ENCODE measurements around the gene PRKCA.

Gene PRKCA

DNA sequence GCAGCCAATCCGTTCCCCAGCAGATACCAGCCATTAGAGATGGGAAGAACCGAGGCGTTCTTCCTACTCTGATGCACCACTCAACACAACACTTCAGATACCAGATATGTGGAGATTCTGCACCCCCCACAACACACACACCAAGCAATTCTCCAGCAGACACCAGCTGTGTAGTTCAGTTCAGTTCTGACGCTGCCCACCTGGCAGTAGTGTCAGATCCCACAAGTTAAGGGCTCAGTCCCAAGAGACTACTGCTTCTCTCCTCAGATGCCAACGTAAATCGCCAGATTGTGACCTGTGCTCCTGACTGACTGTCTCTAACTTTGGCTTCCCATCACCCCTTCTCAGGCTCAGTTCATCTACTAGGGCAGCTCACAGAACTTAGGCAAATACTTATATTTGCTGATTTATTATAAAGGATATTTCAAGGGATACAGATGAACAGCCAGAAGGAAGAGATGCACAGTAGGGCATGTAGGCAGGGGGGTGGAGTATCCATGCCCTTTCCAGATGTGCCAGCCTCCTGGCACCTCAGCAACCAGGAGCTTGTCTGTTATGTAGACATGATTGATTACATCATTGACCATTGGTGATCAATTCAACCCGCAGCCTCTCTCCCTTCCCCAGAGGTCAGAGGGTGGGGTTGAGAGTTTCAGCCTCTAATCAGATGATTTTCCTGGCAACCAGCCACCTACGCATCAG lies 110.6 kb downstream of the PRKCA start:
- Histone ChIP-seq H3K27ac (ENCODE audit: low read depth, low read length) (no peak overlapping the region), H3K4ac (ENCODE audit: low read depth, low read length) (no peak overlapping the region), H2BK5ac (ENCODE audit: low read depth, low read length, poor library complexity) (no peak overlapping the region), H3K79me1 (ENCODE audit: low read length) (no peaks in the 10 kb centered on the region), H4K8ac (ENCODE audit: low read depth, low read length) (no peak overlapping the region), H4K91ac (ENCODE audit: low read depth, low read length) (no peak overlapping the region), H3K27me3 (ENCODE audit: insufficient read depth, low read length) (no peaks in the 10 kb centered on the region), H2AFZ (ENCODE audit: insufficient read depth, low read length, poor library complexity) (no peak overlapping the region), H2BK120ac (ENCODE audit: insufficient read depth, low read length, poor library complexity) (no peak overlapping the region), H3K14ac (ENCODE audit: low read length) (no peak overlapping the region), H3K4me2 (ENCODE audit: low read length) (no peak overlapping the region), H2BK12ac (ENCODE audit: low read length) (no peak overlapping the region), H2AK5ac (ENCODE audit: low read length) (no peak overlapping the region), H3K9me3 (ENCODE audit: insufficient read depth, low read depth, low read length) (peaks cover 1% of the 10 kb centered on the region), H3K9ac (ENCODE audit: low read length) (no peak overlapping the region), H3K4me3 (ENCODE audit: low read depth, low read length) (no peak overlapping the region), H4K12ac (ENCODE audit: low read depth, low read length) (no peak overlapping the region), H3K23ac (ENCODE audit: low read length) (no peak overlapping the region), H3K79me2 (ENCODE audit: control insufficient read depth, insufficient read depth, low read length, poor library complexity) (no peaks in the 10 kb centered on the region), H3K4me1 (ENCODE audit: control insufficient read depth in 1 of 2, insufficient read depth in 2 of 2, low read length in 2 of 2) (peaks cover 2 to 3% of the 10 kb centered on the region in 2 experiments), H3K18ac (ENCODE audit: low read length) (no peak overlapping the region), H3K36me3 (ENCODE audit: control insufficient read depth in 1 of 2, insufficient read depth in 2 of 2, low read length in 2 of 2) (no peaks in the 10 kb centered on the region)
- no CpG with 5 or more reads among the region's 8 CpGs for WGBS (ENCODE audit: extremely low coverage, insufficient coverage, insufficient read length)
- no peak for DNase-seq

- no peak overlapping the region for H3K4ac ChIP-seq (ENCODE audit: low read depth, low read length)
- H3K14ac ChIP-seq (ENCODE audit: low read length), result no peak overlapping the region
- H3K18ac ChIP-seq (ENCODE audit: low read length), result no peak overlapping the region
- H3K79me1 ChIP-seq (ENCODE audit: low read length), result no peaks in the 10 kb centered on the region
- no peak overlapping the region for H2AK5ac ChIP-seq (ENCODE audit: low read length)
- no peak overlapping the region for H4K12ac ChIP-seq (ENCODE audit: low read depth, low read length)
- H3K23ac ChIP-seq (ENCODE audit: low read length), result no peak overlapping the region
- no peak overlapping the region for H3K27ac ChIP-seq (ENCODE audit: low read depth, low read length)
- H3K79me2 ChIP-seq (ENCODE audit: control insufficient read depth, insufficient read depth, low read length, poor library complexity), result no peaks in the 10 kb centered on the region
- no peak overlapping the region for H3K4me2 ChIP-seq (ENCODE audit: low read length)
- H2AFZ ChIP-seq (ENCODE audit: insufficient read depth, low read length, poor library complexity), result no peak overlapping the region
- peaks cover 2 to 3% of the 10 kb centered on the region in 2 experiments for H3K4me1 ChIP-seq (ENCODE audit: control insufficient read depth in 1 of 2, insufficient read depth in 2 of 2, low read length in 2 of 2)
- no peak for DNase-seq
- peaks cover 1% of the 10 kb centered on the region for H3K9me3 ChIP-seq (ENCODE audit: insufficient read depth, low read depth, low read length)
- H4K91ac ChIP-seq (ENCODE audit: low read depth, low read length), result no peak overlapping the region
- no peak overlapping the region for H2BK12ac ChIP-seq (ENCODE audit: low read length)
- WGBS (ENCODE audit: extremely low coverage, insufficient coverage, insufficient read length), result no CpG with 5 or more reads among the region's 13 CpGs
- no peaks in the 10 kb centered on the region for H3K27me3 ChIP-seq (ENCODE audit: insufficient read depth, low read length)
- no peak overlapping the region for H2BK5ac ChIP-seq (ENCODE audit: low read depth, low read length, poor library complexity)
- H3K4me3 ChIP-seq (ENCODE audit: low read depth, low read length), result no peak overlapping the region
- no peaks in the 10 kb centered on the region for H3K36me3 ChIP-seq (ENCODE audit: control insufficient read depth in 1 of 2, insufficient read depth in 2 of 2, low read length in 2 of 2)
- H3K9ac ChIP-seq (ENCODE audit: low read length), result no peak overlapping the region
- no peak overlapping the region for H4K8ac ChIP-seq (ENCODE audit: low read depth, low read length)
- H2BK120ac ChIP-seq (ENCODE audit: insufficient read depth, low read length, poor library complexity), result no peak overlapping the region
These were observed 111.4 kb downstream of the PRKCA start for GRCh38 chr17:66413559-66414520.

DNA sequence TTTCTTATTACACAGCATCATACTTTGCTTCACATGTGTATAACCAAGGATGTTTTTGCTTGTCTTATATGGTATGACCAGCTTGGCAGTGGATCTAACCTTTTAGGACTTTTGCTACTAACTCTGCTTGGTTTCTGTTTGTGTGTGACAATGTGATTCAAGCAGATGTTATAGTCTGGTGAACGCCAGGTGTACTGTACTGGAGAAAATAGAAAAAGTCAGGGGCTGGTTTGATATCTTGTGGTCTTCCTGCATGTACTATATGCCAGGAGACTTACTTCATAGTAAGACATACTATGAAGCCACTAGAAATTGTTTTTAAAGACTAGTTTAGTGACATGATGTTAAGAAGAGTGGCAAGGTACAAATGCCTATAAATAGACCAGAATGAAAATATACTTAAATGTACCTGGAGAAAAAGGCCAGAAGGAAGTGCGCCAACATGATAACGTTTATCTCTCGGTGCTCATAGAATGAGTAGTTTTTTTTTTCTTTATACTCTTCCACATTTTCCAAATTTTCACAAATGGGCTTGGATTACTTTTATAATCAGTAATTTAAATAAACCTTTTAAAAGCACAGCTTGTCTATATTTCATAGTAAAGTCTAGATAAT lies 112.3 kb downstream of the PRKCA start:
- H3K18ac ChIP-seq (ENCODE audit: low read length), result no peak overlapping the region
- no peak overlapping the region for H3K27ac ChIP-seq (ENCODE audit: low read depth, low read length)
- H3K27me3 ChIP-seq (ENCODE audit: insufficient read depth, low read length), result no peaks in the 10 kb centered on the region
- no peaks in the 10 kb centered on the region for H3K79me1 ChIP-seq (ENCODE audit: low read length)
- no peaks in the 10 kb centered on the region for H3K79me2 ChIP-seq (ENCODE audit: control insufficient read depth, insufficient read depth, low read length, poor library complexity)
- no peak overlapping the region for H4K12ac ChIP-seq (ENCODE audit: low read depth, low read length)
- H2AFZ ChIP-seq (ENCODE audit: insufficient read depth, low read length, poor library complexity), result no peak overlapping the region
- H2BK12ac ChIP-seq (ENCODE audit: low read length), result no peak overlapping the region
- H2BK5ac ChIP-seq (ENCODE audit: low read depth, low read length, poor library complexity), result no peak overlapping the region
- H3K9me3 ChIP-seq (ENCODE audit: insufficient read depth, low read depth, low read length), result peaks cover 1% of the 10 kb centered on the region
- no peaks in the 10 kb centered on the region for H3K36me3 ChIP-seq (ENCODE audit: control insufficient read depth in 1 of 2, insufficient read depth in 2 of 2, low read length in 2 of 2)
- no peak overlapping the region for H3K23ac ChIP-seq (ENCODE audit: low read length)
- peaks cover 2 to 3% of the 10 kb centered on the region in 2 experiments for H3K4me1 ChIP-seq (ENCODE audit: control insufficient read depth in 1 of 2, insufficient read depth in 2 of 2, low read length in 2 of 2)
- H3K14ac ChIP-seq (ENCODE audit: low read length), result no peak overlapping the region
- H2BK120ac ChIP-seq (ENCODE audit: insufficient read depth, low read length, poor library complexity), result no peak overlapping the region
- no peak overlapping the region for H3K4me2 ChIP-seq (ENCODE audit: low read length)
- no peak overlapping the region for H4K91ac ChIP-seq (ENCODE audit: low read depth, low read length)
- no CpG with 5 or more reads among the region's 4 CpGs for WGBS (ENCODE audit: extremely low coverage, insufficient coverage, insufficient read length)
- no peak for DNase-seq
- H3K4me3 ChIP-seq (ENCODE audit: low read depth, low read length), result no peak overlapping the region
- H3K9ac ChIP-seq (ENCODE audit: low read length), result no peak overlapping the region
- no peak overlapping the region for H4K8ac ChIP-seq (ENCODE audit: low read depth, low read length)
- H2AK5ac ChIP-seq (ENCODE audit: low read length), result no peak overlapping the region
- H3K4ac ChIP-seq (ENCODE audit: low read depth, low read length), result no peak overlapping the region

GRCh38 chr17:66415366-66416206 lies 113.2 kb downstream of the PRKCA start:
- DNase-seq, result no peak
- no peak overlapping the region for H4K8ac ChIP-seq (ENCODE audit: low read depth, low read length)
- H2BK5ac ChIP-seq (ENCODE audit: low read depth, low read length, poor library complexity), result no peak overlapping the region
- H3K14ac ChIP-seq (ENCODE audit: low read length), result no peak overlapping the region
- H3K27me3 ChIP-seq (ENCODE audit: insufficient read depth, low read length), result no peaks in the 10 kb centered on the region
- H3K18ac ChIP-seq (ENCODE audit: low read length), result no peak overlapping the region
- peaks cover 1% of the 10 kb centered on the region for H3K9me3 ChIP-seq (ENCODE audit: insufficient read depth, low read depth, low read length)
- no peak overlapping the region for H4K91ac ChIP-seq (ENCODE audit: low read depth, low read length)
- no peak overlapping the region for H3K9ac ChIP-seq (ENCODE audit: low read length)
- H3K4ac ChIP-seq (ENCODE audit: low read depth, low read length), result no peak overlapping the region
- H3K23ac ChIP-seq (ENCODE audit: low read length), result no peak overlapping the region
- H3K4me1 ChIP-seq (ENCODE audit: control insufficient read depth in 1 of 2, insufficient read depth in 2 of 2, low read length in 2 of 2), result peaks cover 2 to 3% of the 10 kb centered on the region in 2 experiments
- WGBS (ENCODE audit: extremely low coverage, insufficient coverage, insufficient read length), result no CpG with 5 or more reads among the region's 11 CpGs
- no peak overlapping the region for H2BK120ac ChIP-seq (ENCODE audit: insufficient read depth, low read length, poor library complexity)
- H2AK5ac ChIP-seq (ENCODE audit: low read length), result no peak overlapping the region
- no peak overlapping the region for H3K4me3 ChIP-seq (ENCODE audit: low read depth, low read length)
- H2AFZ ChIP-seq (ENCODE audit: insufficient read depth, low read length, poor library complexity), result no peak overlapping the region
- H3K36me3 ChIP-seq (ENCODE audit: control insufficient read depth in 1 of 2, insufficient read depth in 2 of 2, low read length in 2 of 2), result no peaks in the 10 kb centered on the region
- H3K27ac ChIP-seq (ENCODE audit: low read depth, low read length), result no peak overlapping the region
- H3K79me2 ChIP-seq (ENCODE audit: control insufficient read depth, insufficient read depth, low read length, poor library complexity), result no peaks in the 10 kb centered on the region
- H2BK12ac ChIP-seq (ENCODE audit: low read length), result no peak overlapping the region
- no peaks in the 10 kb centered on the region for H3K79me1 ChIP-seq (ENCODE audit: low read length)
- H4K12ac ChIP-seq (ENCODE audit: low read depth, low read length), result no peak overlapping the region
- no peak overlapping the region for H3K4me2 ChIP-seq (ENCODE audit: low read length)

Data from trophoblast cell (in vitro differentiated cells and primary cell).